ENCODE data around the gene FNDC3B. TPM values are rescaled to one million over a fixed set of nuclear protein-coding genes. Genes with fewer than 3 reads are reported as not detected.

FNDC3B gene
- total RNA-seq, 1 experiment from 2014 or later: 48.6 TPM

GRCh38 chr3:172390792-172391191 is 351.4 kb downstream of the FNDC3B start:
- Histone ChIP-seq H3K9me3 (ENCODE audit: low read length) (no peaks in the 10 kb centered on the region), H3F3A (ENCODE audit: low read length, unreplicated experiment) (no peaks in the 10 kb centered on the region), H3K4me1 (ENCODE audit: insufficient read depth, low read length) (no peaks in the 10 kb centered on the region), H2AFZ (ENCODE audit: low read length) (no peak overlapping the region), H3K79me2 (ENCODE audit: low read length) (no peaks in the 10 kb centered on the region), H3K9ac (ENCODE audit: low read length) (no peak overlapping the region), H3K4me3 (ENCODE audit: low read length) (no peak overlapping the region), H3K27ac (ENCODE audit: low read length) (no peak overlapping the region), H3K4me2 (ENCODE audit: low read length) (no peak overlapping the region), H3K36me3 (ENCODE audit: low read depth, low read length) (no peaks in the 10 kb centered on the region), H3K9me2 (replicated peaks; ENCODE audit: low read length) (no peaks in the 10 kb centered on the region), H3K27me3 (ENCODE audit: low read length) (no peaks in the 10 kb centered on the region), H4K20me1 (ENCODE audit: low read length) (no peaks in the 10 kb centered on the region)
- intact Hi-C loops (cut with micrococcal nuclease): no loop called here
- ATAC-seq (no peak), DNase-seq (no peak)
- BruUV-seq (replicated peaks): no TSS peak
- ChIA-PET POLR2A (ENCODE audit: unreplicated experiment) (no interaction called here), CTCF (no interaction called here)
- no peak for TF ChIP-seq EZH2 (IDR thresholded peaks at IDR 0.05; ENCODE audit: low read length, unreplicated experiment)
- no peak for TF ChIP-seq CTCF (conservative IDR thresholded peaks at IDR 0.05; ENCODE audit: low read depth, low read length)
- no peak for TF ChIP-seq EZH2phosphoT487 (IDR thresholded peaks at IDR 0.05; ENCODE audit: borderline replicate concordance, low read length)

GRCh38 chr3:172391592-172392302 is 352.4 kb downstream of the FNDC3B start:
- H3K9ac ChIP-seq (ENCODE audit: low read length): no peak overlapping the region
- CTCF ChIA-PET: no interaction called here
- no peak for ATAC-seq

More at GRCh38 chr3:172391592-172392302, 352.4 kb downstream of the FNDC3B start:
- Histone ChIP-seq H3F3A (ENCODE audit: low read length, unreplicated experiment) (no peaks in the 10 kb centered on the region), H3K79me2 (ENCODE audit: low read length) (no peaks in the 10 kb centered on the region), H3K4me2 (ENCODE audit: low read length) (no peak overlapping the region), H3K4me1 (ENCODE audit: insufficient read depth, low read length) (no peaks in the 10 kb centered on the region), H2AFZ (ENCODE audit: low read length) (no peak overlapping the region), H4K20me1 (ENCODE audit: low read length) (no peaks in the 10 kb centered on the region), H3K4me3 (ENCODE audit: low read length) (no peak overlapping the region), H3K9me3 (ENCODE audit: low read length) (no peaks in the 10 kb centered on the region), H3K36me3 (ENCODE audit: low read depth, low read length) (no peaks in the 10 kb centered on the region), H3K27me3 (ENCODE audit: low read length) (no peaks in the 10 kb centered on the region), H3K27ac (ENCODE audit: low read length) (no peak overlapping the region), H3K9me2 (replicated peaks; ENCODE audit: low read length) (no peaks in the 10 kb centered on the region)
- no peak for DNase-seq
- TF ChIP-seq EZH2 (IDR thresholded peaks at IDR 0.05; ENCODE audit: low read length, unreplicated experiment): no peak
- no peak for TF ChIP-seq CTCF (conservative IDR thresholded peaks at IDR 0.05; ENCODE audit: low read depth, low read length)
- TF ChIP-seq EZH2phosphoT487 (IDR thresholded peaks at IDR 0.05; ENCODE audit: borderline replicate concordance, low read length): no peak
- no TSS peak for BruUV-seq (replicated peaks)
- intact Hi-C loops (cut with micrococcal nuclease): no loop called here
- POLR2A ChIA-PET (ENCODE audit: unreplicated experiment): no interaction called here
